WTC11 (cell line): ENCODE results near the gene RPL15. TPM values are rescaled to one million over a fixed set of nuclear protein-coding genes. Genes with fewer than 3 reads are reported as not detected.
A peak's percentile ranks its signal among the peaks of the same experiment; 100 is the strongest.

ENCODE experiments used
- ATAC-seq: fragments of 200-7000 bp; cut with Tn5 transposase; 2 replicates; pipeline ENCODE4 v1.10.0; 2021; ENCODE audit warnings: mild to moderate bottlenecking, moderate library complexity
- CTCF ChIA-PET: fragments of 300-600 bp; sonication (Branson Sonifier 250); formaldehyde crosslinking; loops from one replicate; lab custom pipeline; 2021; ENCODE audit warnings: antibody characterized with exemption; lab: Charles Lee
- POLR2A ChIA-PET: fragments of 350-600 bp; sonication (Branson Sonifier 250); formaldehyde crosslinking; loops from one replicate; lab custom pipeline; 2021; ENCODE audit warnings: antibody characterized with exemption; lab: Charles Lee
- DNase-seq: peaks from one replicate; pipeline ENCODE4 v3.0.0; 2021; ENCODE audit warnings: low spot score
- H3K27ac Mint-ChIP-seq: 2 replicates; pipeline ENCODE4 v1.8.0; 2021; ENCODE audit warnings: mixed read lengths
- H3K27me3 Mint-ChIP-seq: 2 replicates; pipeline ENCODE4 v1.8.0; 2021; ENCODE audit warnings: low read depth, mild to moderate bottlenecking, moderate library complexity, mixed read lengths
- H3K36me3 Mint-ChIP-seq: 2 replicates; pipeline ENCODE4 v1.8.0; 2021; ENCODE audit warnings: mixed read lengths
- H3K4me1 Mint-ChIP-seq: 2 replicates; pipeline ENCODE4 v1.8.0; 2022; ENCODE audit warnings: mixed read lengths
- H3K4me3 Mint-ChIP-seq: 2 replicates; pipeline ENCODE4 v1.8.0; 2021; ENCODE audit warnings: mild to moderate bottlenecking, moderate library complexity, mixed read lengths
- H3K9me3 Mint-ChIP-seq: 2 replicates; pipeline ENCODE4 v1.8.0; 2021; ENCODE audit warnings: mixed read lengths
- ATF1 ChIP-seq: sonication (generic); formaldehyde crosslinking; IDR thresholded peaks from 2 replicates; pipeline ENCODE4 v1.8.1; 2023; ENCODE audit warnings: mild to moderate bottlenecking, moderate library complexity, missing genetic modification reagents
- ATF6 ChIP-seq: sonication (generic); formaldehyde crosslinking; IDR thresholded peaks from 2 replicates; pipeline ENCODE4 v1.8.1; 2023; ENCODE audit warnings: mild to moderate bottlenecking, missing genetic modification reagents
- E2F4 ChIP-seq: sonication (generic); formaldehyde crosslinking; IDR thresholded peaks from 2 replicates; pipeline ENCODE4 v1.8.1; 2022; ENCODE audit warnings: low read depth, mild to moderate bottlenecking, moderate library complexity, missing genetic modification reagents, borderline replicate concordance
- E2F5 ChIP-seq: sonication (generic); formaldehyde crosslinking; IDR thresholded peaks from 2 replicates; pipeline ENCODE4 v1.8.1; 2022; ENCODE audit warnings: mild to moderate bottlenecking, moderate library complexity, missing genetic modification reagents
- ELF4 ChIP-seq: sonication (generic); formaldehyde crosslinking; IDR thresholded peaks from 2 replicates; pipeline ENCODE4 v1.8.1; 2022; ENCODE audit warnings: low read depth, mild to moderate bottlenecking, moderate library complexity, missing genetic modification reagents
- ESRRA ChIP-seq: sonication (generic); formaldehyde crosslinking; IDR thresholded peaks from 2 replicates; pipeline ENCODE4 v1.8.1; 2022; ENCODE audit warnings: mild to moderate bottlenecking, missing genetic modification reagents, borderline replicate concordance
- ETV6 ChIP-seq: sonication (generic); formaldehyde crosslinking; IDR thresholded peaks from 2 replicates; pipeline ENCODE4 v1.8.1; 2022; ENCODE audit warnings: mild to moderate bottlenecking, missing genetic modification reagents
- FOXK1 ChIP-seq: sonication (generic); formaldehyde crosslinking; IDR thresholded peaks from 2 replicates; pipeline ENCODE4 v1.8.0; 2022; ENCODE audit warnings: mild to moderate bottlenecking, moderate library complexity, missing genetic modification reagents
- FOXP1 ChIP-seq: sonication (generic); formaldehyde crosslinking; IDR thresholded peaks from 2 replicates; pipeline ENCODE4 v1.8.0; 2022; ENCODE audit warnings: missing genetic modification reagents, mild to moderate bottlenecking, moderate library complexity, borderline replicate concordance
- GABPB1 ChIP-seq: sonication (generic); formaldehyde crosslinking; IDR thresholded peaks from 2 replicates; pipeline ENCODE4 v1.8.1; 2023; ENCODE audit warnings: mild to moderate bottlenecking, missing genetic modification reagents
- IRF1 ChIP-seq: sonication (generic); formaldehyde crosslinking; IDR thresholded peaks from 2 replicates; pipeline ENCODE4 v1.8.0; 2023; ENCODE audit warnings: missing genetic modification reagents
- KAT7 ChIP-seq: sonication (generic); formaldehyde crosslinking; IDR thresholded peaks from 2 replicates; pipeline ENCODE4 v1.8.1; 2023; ENCODE audit warnings: missing genetic modification reagents, mild to moderate bottlenecking, borderline replicate concordance
- MLX ChIP-seq: sonication (generic); formaldehyde crosslinking; IDR thresholded peaks from 2 replicates; pipeline ENCODE4 v1.8.1; 2023; ENCODE audit warnings: mild to moderate bottlenecking, missing genetic modification reagents, moderate library complexity
- MYBL2 ChIP-seq: sonication (generic); formaldehyde crosslinking; IDR thresholded peaks from 2 replicates; pipeline ENCODE4 v1.8.1; 2023; ENCODE audit warnings: mild to moderate bottlenecking, moderate library complexity, missing genetic modification reagents
- RELA ChIP-seq: sonication (generic); formaldehyde crosslinking; IDR thresholded peaks from 2 replicates; pipeline ENCODE4 v1.8.1; 2022; ENCODE audit warnings: missing genetic modification reagents, mild to moderate bottlenecking, borderline replicate concordance
- SP1 ChIP-seq: sonication (generic); formaldehyde crosslinking; conservative IDR thresholded peaks from 2 replicates; pipeline ENCODE4 v1.8.1; 2022; ENCODE audit warnings: missing genetic modification reagents
- TP53 ChIP-seq: sonication (generic); formaldehyde crosslinking; IDR thresholded peaks from 2 replicates; pipeline ENCODE4 v1.8.1; 2023; ENCODE audit warnings: mild to moderate bottlenecking, missing genetic modification reagents
- USF1 ChIP-seq: sonication (generic); formaldehyde crosslinking; IDR thresholded peaks from 2 replicates; pipeline ENCODE4 v1.8.0; 2022; ENCODE audit warnings: mild to moderate bottlenecking, missing genetic modification reagents
- ZBTB21 ChIP-seq: sonication (generic); formaldehyde crosslinking; IDR thresholded peaks from 2 replicates; pipeline ENCODE4 v1.8.1; 2023; ENCODE audit warnings: mild to moderate bottlenecking, missing genetic modification reagents, borderline replicate concordance
- ZMAT4 ChIP-seq: fragments of 250-450 bp; sonication (Bioruptor Pico); IDR thresholded peaks from 2 replicates; pipeline ENCODE4 v1.9.0; 2021; ENCODE audit warnings: mild to moderate bottlenecking
- ZNF138 ChIP-seq: sonication (generic); formaldehyde crosslinking; conservative IDR thresholded peaks from 2 replicates; pipeline ENCODE4 v1.8.1; 2022; ENCODE audit warnings: mild to moderate bottlenecking, moderate library complexity, missing genetic modification reagents
- ZNF263 ChIP-seq: sonication (generic); formaldehyde crosslinking; IDR thresholded peaks from 2 replicates; pipeline ENCODE4 v1.8.1; 2022; ENCODE audit warnings: low read depth, mild to moderate bottlenecking, moderate library complexity, missing genetic modification reagents
- ZNF423 ChIP-seq: fragments of 250-450 bp; sonication (Bioruptor Pico); IDR thresholded peaks from 2 replicates; pipeline ENCODE4 v2.1.2; 2022; ENCODE audit warnings: mild to moderate bottlenecking, moderate library complexity
- ZSCAN18 ChIP-seq: fragments of 250-450 bp; sonication (Bioruptor Pico); IDR thresholded peaks from 2 replicates; pipeline ENCODE4 v2.1.2; 2022; ENCODE audit warnings: mild to moderate bottlenecking, moderate library complexity
- total RNA-seq: library from RNA; stranded (reverse); gene quantifications from 3 replicates; pipeline ENCODE4 v1.2.3, GENCODE V29; 2021

The RPL15 gene
- total RNA-seq, 1 experiment from 2014 or later: 2,428 TPM

- no peak for TF ChIP-seq ATF6
Measured at GRCh38 chr3:23942546-23942945, 25.6 kb downstream of the RPL15 start (continued).

- peak overlapping the region; percentile 96 for H3K27ac Mint-ChIP-seq
- CTCF ChIA-PET: interaction anchor here (0.6 to 1.1 kb wide), 2 partner anchors 21 to 316 kb away, joined by 3 to 4 read pairs; no protein-coding TSS in a partner anchor
- no peak for TF ChIP-seq FOXP1 (CRISPR knock-in tag)
- no peak for TF ChIP-seq ZSCAN18
- no peak for TF ChIP-seq ZNF423
- no peak for TF ChIP-seq E2F4 (CRISPR knock-in tag)
- no peak for TF ChIP-seq FOXK1 (CRISPR knock-in tag)
- TF ChIP-seq KAT7 (CRISPR knock-in tag): no peak
- TF ChIP-seq RELA: no peak
- no peak for TF ChIP-seq ZBTB21
- TF ChIP-seq SP1 (CRISPR knock-in tag): no peak
- no peak for TF ChIP-seq ESRRA (CRISPR knock-in tag)
- TF ChIP-seq ZNF138 (CRISPR knock-in tag): no peak
- TF ChIP-seq ZNF263: no peak
- TF ChIP-seq ATF1 (CRISPR knock-in tag): no peak
- TF ChIP-seq ETV6 (CRISPR knock-in tag): no peak
- TF ChIP-seq E2F5 (CRISPR knock-in tag): no peak
Measured at GRCh38 chr3:23944007-23944783, 27.3 kb downstream of the RPL15 start.

GRCh38 chr3:23944861-23945662 is 28.1 kb downstream of the RPL15 start, which contains the start of gene NR1D2:
Gene NR1D2, plus strand, starts transcription at chr3:23945286. Its CDS starts 293 bp downstream, at chr3:23945579.
- ATAC-seq (peak; percentile 52), DNase-seq (peak; percentile 83)
- CTCF ChIA-PET: no interaction called here
- H3K27ac Mint-ChIP-seq: peak within 1 kb of the TSS; percentile 96
- 0 out of 2 replicates have a peak, but pooled peaks cover 5% of the 10 kb centered on the region for H3K36me3 Mint-ChIP-seq
- peak within 1 kb of the TSS; percentile 89 for H3K4me3 Mint-ChIP-seq
- POLR2A ChIA-PET: interaction anchor here (1.9 kb wide), 1 partner anchor 28 kb away, joined by 11 read pairs; the partner anchor contains the start of genes NKIRAS1 and RPL15
- H3K9me3 Mint-ChIP-seq: no peaks in the 10 kb centered on the region
- H3K4me1 Mint-ChIP-seq: peaks cover 35% of the 10 kb centered on the region
- H3K27me3 Mint-ChIP-seq: peaks cover 16% of the 10 kb centered on the region
- peak; percentile 14; the same call in 1 of the 2 replicates for TF ChIP-seq MYBL2 (CRISPR knock-in tag)
- no peak for TF ChIP-seq GABPB1 (CRISPR knock-in tag)
- TF ChIP-seq IRF1 (CRISPR knock-in tag): no peak
- no peak for TF ChIP-seq ELF4 (CRISPR knock-in tag)
- no peak for TF ChIP-seq ZMAT4 (CRISPR knock-in tag)
- TF ChIP-seq ZNF423: peak; percentile 78
- peak; percentile 48; the same call in 1 of the 2 replicates for TF ChIP-seq USF1 (CRISPR knock-in tag)
- TF ChIP-seq MLX: no peak
- TF ChIP-seq TP53 (CRISPR knock-in tag): no peak

More at GRCh38 chr3:23944007-23944783, 27.3 kb downstream of the RPL15 start:
- Mint-ChIP-seq H3K4me3 (peak overlapping the region; percentile 89), H3K27me3 (peaks cover 16% of the 10 kb centered on the region), H3K36me3 (0 out of 2 replicates have a peak, but pooled peaks cover 5% of the 10 kb centered on the region), H3K4me1 (peaks cover 29% of the 10 kb centered on the region), H3K9me3 (no peaks in the 10 kb centered on the region)
- POLR2A ChIA-PET: interaction anchor here (1.9 kb wide), 1 partner anchor 27 kb away, joined by 11 read pairs; the partner anchor contains the start of genes NKIRAS1 and RPL15
- DNase-seq (no peak), ATAC-seq (no peak)
